Measurements from ENCODE around the gene C7.
"Not testable (repeated sequence)": the region's sequence is repeated elsewhere in the genome, so short reads cannot be mapped to it uniquely, and the experiment has no call there.

C7 gene

DNA sequence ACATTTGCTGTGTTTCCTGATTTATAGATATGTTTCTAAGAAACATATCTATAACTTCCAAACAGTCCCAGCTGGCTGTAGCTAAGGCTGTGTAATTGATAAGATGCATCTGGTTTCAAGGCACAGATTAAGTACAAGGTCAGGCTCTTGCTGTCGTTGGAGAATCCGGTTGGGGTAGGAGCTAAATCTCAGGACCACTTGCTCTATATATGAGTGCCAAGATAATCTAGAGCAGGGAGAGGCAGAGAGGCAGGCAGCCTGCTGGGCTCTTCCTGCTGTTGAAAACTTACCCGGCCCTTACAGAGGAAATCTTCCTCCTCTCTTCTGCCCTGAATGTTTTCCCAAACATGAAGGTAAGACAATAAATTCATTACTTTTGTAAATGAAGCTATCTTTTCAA, at the start of gene C7:
Gene C7, plus strand, starts transcription at position 234 of the 400 bp plus-strand sequence. Its CDS starts 114 bp downstream, at position 348.
- DNase-seq: no peak

DNA sequence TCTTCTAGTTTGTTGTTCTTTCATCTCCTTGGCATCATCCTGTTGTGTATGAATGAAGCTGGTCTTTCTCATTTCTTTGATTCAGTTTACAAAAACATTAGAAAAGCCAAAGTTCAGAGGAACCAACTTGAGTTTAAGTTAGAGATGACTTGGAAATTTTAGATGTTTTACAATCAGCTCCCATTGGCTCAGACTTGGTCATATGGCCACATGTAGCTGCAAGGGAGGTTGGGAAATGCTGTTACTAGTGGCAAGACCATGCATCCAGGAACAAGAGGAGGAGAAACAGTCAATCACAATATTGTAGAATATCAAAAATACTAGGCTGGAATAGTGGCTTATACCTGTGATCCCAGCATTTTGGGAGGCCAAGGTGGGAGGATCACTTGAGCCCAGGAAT, 48.6 kb upstream of the C7 start:
- no peak for DNase-seq

DNA sequence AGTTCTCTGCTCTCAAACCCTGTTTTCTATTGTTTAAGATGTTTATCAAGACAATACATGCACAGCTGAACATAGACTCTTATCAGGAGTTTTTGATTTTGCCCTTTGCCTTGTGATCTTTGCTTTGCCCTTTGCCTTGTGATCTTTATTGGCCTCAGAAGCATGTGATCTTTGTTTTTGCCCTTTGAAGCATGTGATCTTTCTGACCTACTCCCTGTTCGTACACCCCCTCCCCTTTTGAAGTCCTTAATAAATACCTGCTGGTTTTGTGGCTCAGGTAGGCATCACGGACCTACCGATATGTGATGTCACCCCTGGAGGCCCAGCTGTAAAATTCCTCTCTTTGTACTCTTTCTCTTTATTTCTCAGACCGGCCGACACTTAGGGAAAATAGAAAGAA, 44.3 kb upstream of the C7 start:
- not testable (repeated sequence) for DNase-seq

DNA sequence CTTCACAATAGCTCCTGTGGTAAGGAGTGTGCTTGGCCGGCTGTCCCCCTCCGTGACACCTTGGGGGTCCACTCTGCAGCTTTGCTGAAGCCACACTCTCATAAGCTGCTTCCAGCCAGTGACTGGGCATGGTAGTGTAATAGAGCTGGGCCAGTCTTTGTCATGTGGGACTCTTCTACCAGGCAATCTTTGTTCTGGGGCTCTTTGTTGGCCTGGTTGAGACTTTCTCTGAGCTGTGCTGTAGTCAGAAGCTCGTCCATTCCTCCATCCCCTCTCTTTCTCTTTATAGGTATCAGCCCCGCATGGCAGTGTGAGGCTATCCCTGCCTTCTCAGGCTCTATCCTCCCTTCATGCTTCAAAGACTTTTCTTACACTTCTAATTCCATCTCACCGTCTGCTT, 42.5 kb upstream of the C7 start:
- no peak for DNase-seq

DNA sequence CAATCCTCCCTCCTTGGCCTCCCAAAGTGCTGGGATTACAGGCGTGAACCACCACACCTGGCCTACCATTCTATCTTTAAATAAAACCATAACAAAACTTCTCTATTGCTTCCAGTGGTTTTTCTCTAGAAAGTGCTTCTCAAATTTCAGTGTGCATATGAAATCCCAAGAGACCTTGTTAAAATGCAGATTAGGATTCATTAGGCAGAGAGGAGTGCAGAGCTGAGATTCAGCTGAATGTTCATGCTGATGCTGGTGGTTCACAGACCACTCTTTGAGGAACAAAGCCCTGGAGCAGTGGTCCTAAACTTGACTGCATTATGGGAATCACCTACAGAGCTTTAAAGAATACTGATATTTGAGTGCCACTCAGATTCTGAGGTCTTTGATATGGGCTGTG, 39.9 kb upstream of the C7 start:
- DNase-seq: no peak

DNA sequence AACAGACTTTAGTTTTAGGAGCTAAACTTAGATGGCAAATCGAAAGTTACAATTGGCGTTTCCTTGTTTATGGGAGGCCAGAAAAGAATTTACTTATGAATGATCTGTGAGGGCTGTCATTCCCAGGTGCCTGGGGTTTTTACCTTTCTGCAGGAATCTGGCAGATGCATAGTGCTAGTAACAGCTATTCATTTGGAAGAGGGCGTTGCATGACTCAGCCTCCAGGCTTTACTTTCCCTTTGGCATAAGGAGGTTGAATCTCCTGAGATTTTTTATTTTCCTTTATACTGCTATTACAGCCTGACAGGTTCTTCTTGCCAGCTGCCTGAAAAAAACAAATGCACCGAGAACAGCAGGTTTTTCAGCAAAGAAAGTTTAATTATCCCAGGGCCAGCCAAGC, 38.1 kb upstream of the C7 start:
- DNase-seq: no peak

DNA sequence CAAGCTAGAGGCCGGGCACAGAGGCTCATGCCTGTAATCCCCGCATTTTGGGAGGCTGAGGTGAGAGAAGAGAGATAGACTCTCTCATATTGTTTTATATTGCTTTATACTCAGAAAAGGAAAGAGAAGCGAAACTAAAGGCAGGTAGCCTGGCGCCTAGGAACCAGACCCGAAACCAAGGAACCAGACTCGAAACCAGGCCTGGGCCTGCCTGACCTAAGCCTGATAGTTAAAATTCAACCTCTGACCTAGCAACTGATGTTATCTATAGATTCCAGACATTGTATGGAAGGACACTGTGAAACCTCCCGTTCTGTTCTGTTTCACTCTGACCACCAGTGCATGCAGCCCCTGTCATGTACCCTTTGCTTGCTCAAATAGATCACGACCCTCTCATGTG, 37.0 kb upstream of the C7 start:
- not testable (repeated sequence) for DNase-seq

DNA sequence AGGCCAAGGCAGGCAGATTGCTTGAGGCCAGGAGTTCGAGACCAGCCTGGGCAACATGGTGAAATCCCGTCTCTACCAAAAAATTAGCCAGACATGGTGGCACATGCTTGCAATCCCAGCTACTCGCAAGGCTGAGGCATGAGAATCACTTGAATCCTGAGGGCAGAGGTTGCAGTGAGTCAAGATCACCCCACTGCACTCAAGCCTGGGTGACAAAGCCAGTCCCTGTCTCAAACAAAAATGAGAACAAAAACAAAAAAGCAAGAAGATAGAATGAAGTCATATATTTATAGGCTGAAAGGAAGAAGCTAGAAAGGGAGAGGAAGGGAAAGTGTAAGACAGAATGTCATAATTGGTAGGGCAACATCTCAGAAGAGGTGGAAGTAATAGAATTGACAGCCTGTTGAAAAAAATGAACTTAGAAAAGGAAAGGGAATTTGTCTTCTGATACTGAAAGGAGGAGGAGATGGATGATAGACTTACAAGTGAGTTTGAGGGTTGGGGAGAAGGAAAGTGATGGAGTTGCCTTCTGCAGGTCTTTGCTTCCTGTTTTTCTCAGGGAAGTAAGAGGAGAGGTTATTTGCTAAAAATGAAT, 35.9 kb upstream of the C7 start:
- no peak for DNase-seq

DNA sequence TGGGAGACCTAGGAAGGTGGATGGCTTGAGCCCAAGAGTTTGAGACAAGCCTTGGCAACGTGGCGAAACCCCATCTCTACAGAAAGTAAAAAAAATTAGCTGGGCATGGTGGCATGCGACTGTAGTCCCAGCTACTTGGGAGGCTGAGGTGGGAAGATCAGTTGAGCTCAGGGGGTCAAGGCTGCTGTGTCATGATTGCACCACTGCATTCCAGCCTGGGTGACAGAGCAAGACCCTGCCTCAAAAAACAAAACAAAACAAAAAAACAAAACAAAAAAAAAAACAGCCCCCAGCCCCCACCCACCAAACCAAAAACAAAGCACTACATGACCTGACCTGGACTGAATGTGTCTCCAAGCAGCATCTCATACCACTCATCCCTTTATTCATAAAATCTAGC, 33.3 kb upstream of the C7 start:
- DNase-seq: no peak

DNA sequence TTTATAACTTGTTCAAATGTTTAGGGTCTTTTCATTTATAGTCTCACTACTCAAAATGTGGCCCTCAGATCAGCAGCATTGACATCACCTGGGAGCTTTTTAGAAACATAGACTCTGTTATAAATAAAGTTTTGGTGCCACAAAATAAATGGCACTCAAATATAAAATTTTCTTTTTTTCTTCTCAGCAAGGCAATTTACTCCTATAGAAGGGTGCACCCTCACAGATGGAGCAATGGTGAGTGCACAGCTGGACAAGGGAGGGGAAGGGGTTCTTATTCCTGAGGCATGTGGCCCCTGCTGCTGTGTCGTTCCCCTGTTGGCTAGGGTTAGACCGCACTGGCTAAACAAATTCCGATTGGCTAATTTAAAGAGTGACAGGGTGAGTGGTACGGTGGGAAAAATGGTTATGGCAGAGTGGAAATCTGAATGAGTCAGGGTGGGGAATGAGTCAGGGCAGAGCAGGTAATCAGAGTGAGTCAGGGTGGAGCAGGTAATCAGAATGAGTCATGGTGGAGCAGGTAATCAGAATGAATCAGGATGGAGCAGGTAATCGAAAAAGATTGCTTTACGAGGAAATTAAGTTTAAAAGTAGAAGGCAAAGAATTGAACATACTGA, 31.8 kb upstream of the C7 start:
- no peak for DNase-seq

DNA sequence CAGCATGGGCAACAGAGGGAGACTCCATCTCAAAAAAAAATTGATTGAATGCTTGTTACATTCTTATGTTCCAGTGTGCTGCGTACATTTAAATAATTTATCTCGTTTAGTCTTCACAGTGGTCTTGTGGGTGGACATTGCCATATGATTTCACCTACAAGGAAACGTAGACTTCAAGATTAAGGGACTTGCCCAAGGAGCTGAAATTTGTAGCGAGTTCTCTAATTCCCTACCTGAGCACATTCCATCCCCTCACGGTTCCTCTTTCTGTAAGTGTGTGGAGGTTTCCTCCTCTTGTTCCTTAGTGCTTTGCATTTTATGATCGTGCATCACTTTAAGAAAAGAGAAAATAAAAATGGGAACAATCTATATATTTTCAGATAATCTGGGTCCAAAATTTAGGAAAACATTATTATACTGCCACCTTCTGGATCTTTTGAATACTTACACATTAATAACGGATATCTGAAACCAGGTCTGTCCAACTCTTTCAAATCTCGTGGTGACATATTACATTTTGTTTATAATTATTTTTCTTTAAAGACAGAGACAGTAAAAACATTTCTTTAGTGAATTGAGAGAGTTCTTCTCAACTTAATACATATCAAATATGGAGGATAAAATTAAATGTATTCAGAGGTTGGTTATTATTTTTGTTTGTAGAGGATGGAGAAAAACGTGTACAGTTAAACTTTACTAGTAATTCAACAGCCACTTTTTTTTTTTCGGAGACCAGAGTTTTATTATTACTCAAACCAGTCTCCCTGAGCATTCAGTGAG, 29.9 kb upstream of the C7 start:
- DNase-seq: peak; percentile 6

DNA sequence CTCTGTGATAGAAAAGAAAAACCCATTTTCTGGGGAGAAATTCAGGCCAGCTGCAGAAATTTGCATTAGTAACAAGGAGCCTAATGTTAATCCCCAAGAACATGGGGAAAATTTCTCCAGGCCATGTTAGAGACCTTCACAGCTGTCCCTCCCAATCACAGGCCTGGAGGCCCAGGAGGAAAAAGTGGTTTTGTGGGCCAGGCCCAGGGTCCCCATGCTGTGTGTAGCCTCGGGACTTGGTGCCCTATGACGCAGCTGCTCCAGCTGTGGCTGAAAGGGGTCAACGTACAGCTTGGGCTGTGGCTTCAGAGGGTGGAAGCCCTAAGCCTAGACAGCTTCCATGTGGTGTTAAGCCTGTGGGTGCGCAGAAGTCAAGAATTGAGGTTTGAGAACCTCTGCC, 27.0 kb upstream of the C7 start:
- no peak for DNase-seq

DNA sequence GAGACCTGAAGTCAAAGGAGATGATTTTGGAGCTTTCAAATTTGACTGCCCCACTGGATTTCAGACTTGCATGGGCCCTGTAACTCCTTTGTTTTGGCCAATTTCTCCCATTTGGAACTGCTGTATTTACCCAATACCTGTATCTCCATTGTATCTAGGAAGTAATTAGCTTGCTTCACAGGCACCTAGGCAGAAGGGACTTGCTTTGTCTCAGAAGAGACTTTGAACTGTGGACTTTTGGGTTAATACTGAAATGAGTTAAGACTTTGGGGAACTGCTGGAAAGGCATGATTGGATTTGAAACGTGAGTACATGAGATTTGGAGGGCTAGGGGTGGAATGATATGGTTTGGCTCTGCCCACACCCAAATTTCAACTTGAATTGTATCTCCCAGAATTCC, 26.2 kb upstream of the C7 start:
- DNase-seq: not testable (repeated sequence)

DNA sequence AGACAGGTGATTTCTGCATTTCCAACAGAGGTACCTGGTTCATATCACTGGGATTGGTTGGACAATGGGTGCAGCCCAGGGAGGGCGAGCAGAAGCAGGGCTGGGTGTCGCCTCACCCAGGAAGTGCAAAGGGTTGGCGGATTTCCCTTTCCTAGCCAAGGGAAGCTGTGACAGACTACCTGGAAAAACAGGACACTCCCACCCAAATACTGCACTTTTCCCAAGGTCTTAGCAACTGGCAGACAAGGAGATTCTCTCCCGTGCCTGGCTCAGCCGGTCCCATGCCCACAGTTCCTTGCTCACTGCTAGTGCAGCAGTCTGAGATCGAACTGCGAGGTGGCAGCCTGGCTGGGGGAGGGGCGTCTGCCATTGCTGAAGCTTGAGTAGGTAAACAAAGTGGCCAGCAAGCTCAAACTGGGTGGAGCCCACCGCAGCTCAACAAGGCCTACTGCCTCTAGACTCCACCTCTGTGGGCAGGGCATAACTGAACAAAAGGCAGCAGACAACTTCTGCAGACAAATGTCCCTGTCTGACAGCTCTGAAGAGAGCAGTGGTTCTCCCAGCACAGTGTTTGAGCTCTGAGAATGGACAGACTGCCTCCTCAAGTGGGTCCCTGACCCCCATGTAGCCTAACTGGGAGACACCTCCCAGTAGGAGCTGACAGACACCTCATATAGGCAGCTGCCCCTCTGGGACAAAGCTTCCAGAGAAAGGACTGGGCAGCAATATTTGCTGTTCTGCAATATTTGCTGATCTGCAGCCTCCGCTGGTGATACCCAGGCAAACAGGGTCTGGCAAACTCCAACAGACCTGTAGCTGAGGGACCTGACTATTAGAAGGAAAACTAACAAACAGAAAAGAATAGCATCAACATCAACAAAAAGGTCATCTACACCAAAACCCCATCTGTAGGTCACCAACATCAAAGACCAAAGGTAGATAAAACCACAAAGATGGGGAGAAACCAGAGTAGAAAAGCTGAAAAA, 13.6 kb upstream of the C7 start:
- not testable (repeated sequence) for DNase-seq

DNA sequence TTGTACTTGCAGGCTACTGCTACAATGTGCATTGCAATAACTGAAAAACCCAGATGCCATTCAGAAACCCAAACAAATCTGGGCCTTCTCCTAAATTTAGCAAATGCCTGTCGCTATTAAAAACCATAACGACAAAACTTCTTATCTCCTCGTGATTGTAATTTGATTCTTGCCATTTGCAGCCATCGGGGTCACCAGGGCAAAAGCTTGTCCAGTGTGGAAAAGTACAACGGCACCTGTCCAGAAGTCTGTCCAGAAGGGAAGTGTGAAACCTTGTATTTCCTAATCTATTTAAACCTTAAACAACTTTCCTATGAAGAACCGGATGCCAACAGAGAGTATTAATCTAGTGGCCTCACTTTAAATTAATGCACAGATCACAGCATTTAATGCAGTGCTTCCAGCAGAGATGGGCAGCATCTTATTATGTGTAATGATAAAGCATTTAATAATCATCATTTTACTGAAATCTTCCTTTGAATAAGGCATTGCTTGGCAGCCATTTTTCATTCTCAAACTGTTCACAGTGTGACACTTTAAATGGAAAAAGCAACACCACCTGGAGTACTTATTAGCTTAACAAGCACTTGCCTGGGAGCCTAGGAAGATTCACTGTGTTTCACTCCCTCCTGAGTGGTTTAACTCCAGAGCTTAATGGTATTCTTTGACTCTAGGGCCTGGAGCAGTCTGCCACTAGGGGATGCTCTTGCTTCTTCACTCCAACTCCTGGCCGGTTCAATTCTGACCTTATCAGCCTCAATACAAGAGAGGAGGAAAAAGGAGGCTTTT, 4.9 kb upstream of the C7 start:
- peak; percentile 36 for DNase-seq

DNA sequence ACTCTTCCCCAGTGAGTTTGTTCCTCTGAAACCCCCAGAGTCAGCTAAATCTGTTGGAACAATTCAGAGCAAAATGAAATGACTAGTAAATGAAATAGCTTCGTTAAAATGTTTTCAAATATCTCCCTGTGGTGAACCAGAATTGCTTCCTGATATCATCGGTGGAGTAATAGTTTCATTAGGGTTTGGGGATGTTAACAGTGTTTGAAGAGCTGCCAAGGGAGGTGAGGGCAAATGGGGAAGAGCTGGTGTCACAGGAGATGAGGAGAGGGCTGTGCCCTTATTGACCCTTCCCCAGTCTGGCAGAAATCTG, 4.3 kb upstream of the C7 start:
- DNase-seq: no peak

DNA sequence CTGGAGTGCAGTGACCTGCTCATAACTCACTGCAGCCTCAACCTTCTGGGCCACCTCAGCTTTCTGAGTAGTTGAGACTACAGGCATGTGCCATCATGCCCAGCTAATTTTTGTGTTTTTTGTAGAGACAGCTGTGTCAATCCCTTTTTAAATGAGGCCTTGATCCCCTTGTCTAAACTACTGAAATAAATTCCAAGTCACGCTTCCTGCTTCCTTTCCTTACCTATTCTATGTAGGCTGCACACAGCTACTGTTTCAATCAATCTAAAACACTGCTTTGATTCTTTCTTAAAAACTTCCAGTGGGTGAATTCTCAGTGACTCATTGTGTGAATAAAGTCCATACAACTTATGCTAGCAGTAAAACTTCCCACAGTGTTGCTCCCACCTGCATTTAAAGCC, 2.9 kb upstream of the C7 start:
- no peak for DNase-seq

DNA sequence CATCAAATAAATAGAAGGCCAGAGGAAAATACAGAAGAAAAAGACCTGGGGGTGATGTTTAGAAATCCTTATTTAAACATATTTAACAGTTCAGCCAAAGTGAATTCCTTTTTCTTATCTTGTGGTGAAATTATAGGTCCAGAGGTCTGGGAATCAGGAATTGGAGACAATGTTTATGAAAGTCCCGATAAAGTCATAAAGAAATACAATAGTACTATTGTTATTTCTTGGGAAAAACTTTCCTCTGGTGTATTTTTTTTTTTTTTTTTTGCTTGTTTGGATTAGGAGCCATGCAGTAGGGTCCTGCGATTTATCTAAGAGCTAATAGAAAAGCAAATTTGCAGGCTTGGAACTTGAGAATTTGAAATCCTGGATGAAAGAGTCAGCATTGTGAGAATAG, 426 bp downstream of the C7 start:
- DNase-seq: no peak

DNA sequence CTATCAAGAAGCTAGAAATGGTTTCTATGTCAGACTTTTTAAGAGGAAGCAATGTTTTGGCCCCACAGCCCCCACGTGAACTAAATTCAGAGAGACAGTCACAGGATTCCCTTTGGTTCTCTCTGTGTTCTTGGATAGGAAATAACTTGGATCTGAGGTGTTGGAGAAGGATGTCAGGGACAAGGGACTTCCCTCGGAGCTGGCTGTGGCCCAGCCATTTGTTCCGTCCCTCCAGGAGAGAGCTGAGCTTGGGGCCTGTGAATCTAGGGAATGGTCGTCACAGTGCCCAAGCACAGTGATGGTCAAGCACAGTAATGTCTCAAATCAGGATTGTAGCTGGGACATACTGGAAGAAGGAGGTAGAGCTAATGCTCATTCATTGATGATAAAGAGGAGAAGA, 2.0 kb downstream of the C7 start:
- no peak for DNase-seq

DNA sequence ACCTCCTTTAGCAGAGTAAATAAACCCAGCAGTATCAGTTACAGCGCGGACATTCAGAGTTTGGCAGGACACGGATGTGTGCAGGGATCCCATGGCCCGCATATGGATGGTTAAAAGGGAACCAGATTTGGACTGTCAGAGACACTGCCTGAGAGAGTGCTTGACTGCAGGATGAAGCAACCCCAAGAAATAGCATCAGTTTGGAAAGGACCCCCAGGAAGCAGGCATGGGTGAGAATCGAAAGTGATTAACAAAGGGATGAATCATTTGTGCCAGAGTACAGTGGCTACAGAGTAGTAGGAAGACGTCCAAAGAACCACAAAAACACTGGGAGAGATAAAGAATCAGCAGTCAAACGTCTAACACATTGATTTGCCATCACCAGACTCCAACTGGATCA, 5.5 kb downstream of the C7 start:
- DNase-seq: no peak

DNA sequence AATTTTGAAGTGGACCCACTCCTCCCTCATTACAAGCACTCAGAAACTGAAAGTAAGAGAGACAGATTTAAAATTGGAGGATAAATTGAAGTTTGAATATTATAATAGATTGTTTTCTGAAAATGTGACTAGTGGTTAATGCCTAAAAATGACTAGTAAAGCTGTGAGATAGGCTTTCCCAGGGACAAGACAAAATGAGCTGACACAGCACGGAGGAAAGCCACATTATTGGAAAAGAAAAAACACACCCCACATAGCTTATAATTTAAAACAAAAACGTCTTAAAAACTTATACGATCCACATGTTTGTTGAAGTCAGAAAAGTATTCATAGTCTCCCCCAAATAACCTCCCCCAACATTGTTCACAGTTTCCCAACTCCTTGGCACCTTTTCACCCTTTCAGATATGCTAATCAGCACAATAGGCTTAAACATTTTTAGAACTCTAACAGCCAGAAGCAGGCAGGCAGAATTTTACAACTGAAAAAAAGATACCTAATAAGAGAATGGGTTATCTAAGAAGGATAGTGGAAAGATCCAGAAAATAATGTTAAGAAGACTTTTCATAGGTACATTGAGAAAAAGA, 6.1 kb downstream of the C7 start:
- DNase-seq: no peak

DNA sequence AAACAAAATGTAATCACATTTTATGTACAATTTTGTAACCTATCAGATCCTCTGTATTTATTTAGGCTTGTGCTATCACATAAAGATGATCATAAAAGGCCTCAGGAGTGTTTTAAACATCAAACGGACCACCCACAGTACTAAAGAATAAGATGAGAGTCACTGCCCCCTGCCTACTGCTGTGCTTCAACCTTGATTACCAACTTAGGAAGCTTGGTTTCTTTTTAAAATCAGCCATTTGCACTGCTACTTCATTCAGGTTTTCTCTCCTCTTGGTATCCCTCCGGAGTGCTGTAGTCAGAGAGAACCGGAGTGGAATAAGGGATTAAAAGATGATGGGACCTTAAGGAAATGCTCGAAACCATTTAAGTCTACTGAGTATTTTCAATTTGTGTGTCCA, 6.9 kb downstream of the C7 start:
- DNase-seq: no peak

Measured in NCI-H146 (cell line).